HG03159 (cell line): Measurements from ENCODE around the gene GATA5.

Experiments
- ATAC-seq: cut with Tn5 transposase; IDR thresholded peaks from one replicate; pipeline ENCODE4 v1.9.1; 2021; ENCODE audit warnings: mild to moderate bottlenecking, moderate library complexity; ENCODE audit not compliant: unreplicated experiment

Gene GATA5, protein sequence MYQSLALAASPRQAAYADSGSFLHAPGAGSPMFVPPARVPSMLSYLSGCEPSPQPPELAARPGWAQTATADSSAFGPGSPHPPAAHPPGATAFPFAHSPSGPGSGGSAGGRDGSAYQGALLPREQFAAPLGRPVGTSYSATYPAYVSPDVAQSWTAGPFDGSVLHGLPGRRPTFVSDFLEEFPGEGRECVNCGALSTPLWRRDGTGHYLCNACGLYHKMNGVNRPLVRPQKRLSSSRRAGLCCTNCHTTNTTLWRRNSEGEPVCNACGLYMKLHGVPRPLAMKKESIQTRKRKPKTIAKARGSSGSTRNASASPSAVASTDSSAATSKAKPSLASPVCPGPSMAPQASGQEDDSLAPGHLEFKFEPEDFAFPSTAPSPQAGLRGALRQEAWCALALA

DNA sequence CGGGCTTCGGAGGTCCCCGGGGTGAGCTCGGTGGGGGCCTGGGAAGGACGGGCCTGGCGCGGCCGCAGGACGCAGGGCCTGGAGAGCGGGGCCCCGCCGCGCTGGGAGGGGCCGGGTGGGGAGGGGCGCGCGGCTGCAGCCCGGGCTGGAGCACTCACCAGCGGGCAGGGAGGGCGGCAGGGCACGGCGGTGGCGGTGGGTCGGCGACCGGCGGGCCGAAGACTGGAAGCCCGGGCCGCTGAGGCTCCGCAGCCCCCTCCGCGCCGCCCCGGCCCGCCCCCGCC, at the start of gene GATA5:
GATA5 (minus strand) TSS at position 224 of the 284 bp plus-strand sequence. CDS start 474 bp downstream, outside the sequence.
- ATAC-seq: no peak

DNA sequence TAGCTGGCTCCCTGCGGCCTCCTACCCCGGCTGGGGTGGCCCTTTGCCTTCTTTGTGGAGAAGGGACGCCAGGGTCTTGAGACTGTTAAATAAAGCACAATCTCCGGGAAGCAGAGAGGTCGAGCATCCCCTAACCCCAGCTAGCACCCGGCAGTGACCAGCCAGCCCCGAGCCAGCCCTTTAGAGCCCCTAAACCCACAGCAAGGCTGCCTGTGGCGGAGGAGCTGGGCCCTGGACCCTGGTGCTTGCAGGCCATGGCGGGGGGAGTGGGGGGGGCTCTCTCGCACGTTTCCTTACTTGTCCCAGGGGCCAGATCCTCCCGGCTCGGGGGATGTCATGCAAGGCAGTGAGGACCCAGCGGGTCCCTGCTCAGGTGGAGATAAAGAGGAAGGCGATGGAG, 49.2 kb upstream of the GATA5 start:
- ATAC-seq: no peak

DNA sequence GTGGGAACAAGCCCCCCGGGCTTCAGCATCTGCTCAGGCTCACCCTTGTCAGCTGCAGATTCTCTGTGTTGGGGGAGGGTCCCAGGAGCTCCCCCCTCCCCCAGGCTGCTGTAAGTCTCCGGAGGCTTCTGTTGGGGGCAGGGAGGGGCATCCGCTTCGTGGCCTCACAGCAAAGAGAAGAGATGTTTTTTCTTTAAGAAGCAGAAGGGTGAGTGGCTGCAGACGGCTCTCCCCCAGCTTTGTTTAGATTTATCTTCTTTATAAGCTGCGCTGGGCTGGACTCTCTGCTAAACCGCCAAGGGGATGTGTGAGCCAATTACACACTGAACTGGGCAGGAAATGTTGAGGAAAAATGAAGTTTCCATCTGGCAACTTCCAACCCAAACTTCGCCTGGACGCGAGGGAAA, 48.7 kb upstream of the GATA5 start:
- no peak for ATAC-seq

DNA sequence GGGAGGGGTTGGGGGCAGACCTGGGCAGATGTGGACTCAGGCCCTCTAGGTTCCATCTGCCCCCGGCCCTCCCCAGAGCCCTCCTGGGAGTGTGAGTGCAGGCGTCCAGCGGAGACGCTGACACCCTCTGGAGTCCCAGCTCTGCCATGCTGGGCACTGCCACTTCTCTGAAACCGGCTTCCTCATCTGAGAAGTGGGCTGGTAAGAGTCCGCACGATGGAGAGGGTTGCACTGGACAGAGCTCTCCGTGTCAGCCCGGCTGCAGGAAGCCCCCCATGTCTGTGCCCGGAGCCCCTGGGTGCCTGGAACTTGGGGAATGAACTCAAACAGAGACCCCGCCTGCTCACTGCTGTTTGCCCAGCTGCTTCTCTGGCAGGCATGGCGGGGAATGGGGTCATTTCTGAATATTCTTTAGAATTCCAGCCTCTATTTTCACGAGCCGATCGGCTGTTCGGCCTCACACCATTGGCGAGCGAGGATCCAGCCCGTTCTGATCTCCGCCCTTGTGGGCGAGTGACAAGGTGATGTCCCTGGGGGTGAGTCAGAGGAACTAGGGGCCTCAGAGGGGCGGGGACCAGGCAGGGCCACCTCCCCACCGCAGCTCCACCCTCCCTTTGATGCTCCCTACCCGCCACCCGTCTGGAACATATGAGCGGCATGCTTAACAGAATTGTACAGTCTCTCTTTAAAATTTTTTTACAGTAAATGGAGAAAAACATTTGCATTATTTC, 47.8 kb upstream of the GATA5 start:
- ATAC-seq: no peak

DNA sequence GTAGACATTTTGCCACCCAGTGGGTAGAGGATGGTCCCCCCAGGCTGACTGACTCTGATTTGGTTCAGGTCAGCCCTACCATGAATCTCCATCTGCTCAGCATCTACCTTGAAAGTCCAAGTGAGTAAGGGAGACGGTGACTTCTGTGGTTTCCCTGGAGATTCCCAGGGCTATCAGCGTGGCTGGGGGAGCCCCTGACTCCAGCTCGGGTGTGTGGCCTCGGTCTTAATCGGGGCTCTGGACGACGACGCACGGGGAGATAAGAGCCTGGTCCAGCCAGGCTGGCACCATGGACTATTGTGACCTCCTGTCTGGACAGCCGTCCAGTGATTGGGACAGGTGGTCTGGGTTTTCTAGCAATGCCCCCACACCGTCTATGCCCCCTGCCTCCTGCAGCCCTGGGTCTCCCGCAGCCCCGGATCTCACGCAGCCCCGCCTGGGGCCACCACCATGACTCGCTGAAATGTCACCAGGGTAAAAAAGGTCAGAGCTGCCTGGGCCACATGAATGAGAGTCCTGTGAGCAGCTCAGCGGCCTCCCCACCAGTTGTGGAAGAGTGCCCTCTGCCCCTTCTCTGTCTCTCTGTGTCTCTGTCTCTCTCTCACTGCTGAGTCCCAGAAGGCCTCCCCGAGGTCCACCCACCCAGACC, 47.1 kb upstream of the GATA5 start:
- ATAC-seq: no peak

DNA sequence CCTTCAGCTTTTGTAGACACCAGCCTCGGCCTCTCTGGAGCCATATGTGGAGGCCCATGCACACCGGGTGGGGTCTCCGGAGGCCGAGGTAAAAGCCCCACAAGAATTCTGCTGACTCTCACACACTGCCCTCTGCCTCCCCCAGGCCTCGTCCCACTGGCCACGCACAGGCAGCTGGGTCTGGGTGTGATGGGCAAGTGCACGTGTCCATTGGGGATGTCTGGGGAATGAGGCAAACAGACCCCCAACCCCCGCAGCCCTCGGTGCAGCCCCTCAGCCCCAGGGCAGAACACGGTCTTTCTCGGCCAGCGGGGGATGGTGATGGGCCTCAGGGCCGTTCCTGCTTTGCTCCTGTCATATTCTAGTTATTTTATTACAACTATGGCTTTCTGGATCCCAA, 44.0 kb upstream of the GATA5 start:
- ATAC-seq: no peak

DNA sequence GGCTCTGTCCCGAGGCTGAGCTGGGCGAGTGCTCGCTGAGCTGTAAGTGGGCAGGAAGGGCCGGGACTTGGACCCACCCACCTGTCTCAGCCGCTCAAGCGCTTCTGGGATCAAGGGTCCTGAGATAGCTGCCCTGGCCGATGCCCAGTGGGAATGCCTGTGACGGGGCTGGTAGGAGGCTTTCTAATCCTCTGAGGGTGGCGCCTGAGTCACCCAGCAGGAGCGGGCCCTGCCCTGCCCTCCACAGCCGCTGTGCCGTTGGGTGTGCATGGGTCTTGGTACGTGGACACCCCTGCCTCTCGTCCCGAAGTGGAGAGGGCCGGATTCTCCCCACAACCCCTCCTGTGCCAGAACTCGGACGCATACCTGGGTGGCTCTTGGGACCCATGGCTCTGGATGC, 43.1 kb upstream of the GATA5 start:
- no peak for ATAC-seq

DNA sequence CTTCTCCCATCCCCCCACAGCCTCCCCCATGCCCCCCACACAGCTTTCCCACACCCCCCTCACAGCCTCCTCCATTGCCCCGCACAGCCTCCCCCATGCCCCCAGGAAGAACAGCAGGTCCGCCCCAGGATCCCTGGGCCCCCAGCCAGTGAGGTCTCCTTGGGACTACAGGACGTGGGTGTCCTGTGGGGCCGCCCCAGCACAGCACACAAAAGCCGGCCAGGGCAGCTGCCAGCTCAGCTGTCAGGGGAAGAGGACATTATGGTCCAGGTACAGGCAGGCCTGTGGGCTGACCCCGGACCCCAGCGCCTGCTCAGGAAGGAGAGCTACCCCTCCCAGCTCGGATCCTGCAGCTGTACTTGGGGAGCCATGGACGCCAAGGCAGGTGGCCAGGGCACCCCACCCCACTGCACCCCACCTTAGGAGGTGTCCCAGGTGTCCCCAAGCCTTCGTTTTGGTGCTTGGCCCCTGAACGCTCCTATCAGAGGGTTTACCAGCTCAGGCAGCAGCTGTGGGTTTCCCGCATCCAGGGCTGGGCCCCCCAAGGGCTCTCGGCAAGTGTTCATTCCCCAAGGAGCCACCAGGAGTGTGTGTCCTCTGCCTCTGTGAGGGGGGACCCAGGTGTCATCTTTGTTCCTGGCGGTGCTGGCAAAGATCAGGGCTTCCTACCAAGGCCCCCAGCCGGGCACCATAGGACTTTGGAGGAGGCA, 42.3 kb upstream of the GATA5 start:
- no peak for ATAC-seq

DNA sequence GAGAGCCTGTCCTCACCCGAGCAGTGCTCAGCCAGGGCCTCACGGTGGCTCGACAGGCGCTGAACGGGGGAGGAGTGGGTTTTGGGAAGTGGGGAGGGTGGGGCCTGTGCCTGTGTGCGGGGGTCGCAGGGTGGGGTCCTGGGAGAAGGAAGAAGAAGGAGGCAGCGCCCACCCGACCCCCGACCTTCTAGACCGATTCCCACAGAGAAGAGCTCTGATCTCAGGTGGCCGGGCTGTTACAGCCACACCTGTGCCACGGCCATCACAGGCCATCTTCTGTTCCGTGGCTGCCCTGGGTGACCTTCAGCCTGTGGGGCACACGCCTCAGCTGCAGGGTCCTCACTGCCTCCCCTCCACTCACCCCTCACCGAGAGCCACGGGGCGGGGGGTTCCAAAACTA, 41.4 kb upstream of the GATA5 start:
- no peak for ATAC-seq

DNA sequence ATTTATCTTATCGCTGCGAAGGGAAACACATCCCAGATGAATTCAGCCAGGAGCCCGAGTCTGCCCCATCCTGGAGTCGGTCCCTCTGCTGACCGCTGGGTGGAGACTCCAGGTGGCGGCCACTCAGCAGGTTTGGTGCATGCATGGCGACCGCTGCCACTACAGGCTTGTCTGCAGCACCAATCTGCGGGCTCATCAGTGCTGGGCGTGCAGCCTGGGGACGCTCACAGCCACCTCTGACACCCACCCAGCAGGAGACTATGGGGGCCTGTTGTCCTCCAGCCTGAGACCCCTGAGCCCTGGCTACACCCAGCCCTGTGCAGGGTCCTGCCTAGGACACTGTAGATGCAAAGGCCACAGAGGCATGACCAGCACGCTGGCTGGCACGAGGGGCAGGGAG, 40.5 kb upstream of the GATA5 start:
- ATAC-seq: no peak

DNA sequence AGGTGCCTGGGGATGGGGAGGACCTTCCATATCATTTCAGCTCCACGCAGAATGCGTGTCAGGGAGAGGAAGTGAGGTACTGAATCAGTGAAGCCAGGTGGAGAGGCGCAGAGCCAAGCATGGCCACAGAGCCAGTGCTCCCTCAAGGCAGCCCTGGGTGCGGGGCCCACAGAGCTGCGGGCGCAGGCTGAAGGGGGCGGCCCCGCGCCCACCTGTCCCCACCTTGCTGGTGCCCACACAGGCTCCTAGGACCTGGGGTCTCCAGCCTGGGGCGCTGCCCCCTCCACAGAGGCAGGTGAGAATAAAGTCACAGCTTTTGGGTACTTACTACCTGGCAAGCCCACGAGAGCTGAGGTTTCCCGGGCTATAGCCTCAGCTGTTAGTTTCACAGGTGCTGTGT, 40.0 kb upstream of the GATA5 start:
- ATAC-seq: no peak

DNA sequence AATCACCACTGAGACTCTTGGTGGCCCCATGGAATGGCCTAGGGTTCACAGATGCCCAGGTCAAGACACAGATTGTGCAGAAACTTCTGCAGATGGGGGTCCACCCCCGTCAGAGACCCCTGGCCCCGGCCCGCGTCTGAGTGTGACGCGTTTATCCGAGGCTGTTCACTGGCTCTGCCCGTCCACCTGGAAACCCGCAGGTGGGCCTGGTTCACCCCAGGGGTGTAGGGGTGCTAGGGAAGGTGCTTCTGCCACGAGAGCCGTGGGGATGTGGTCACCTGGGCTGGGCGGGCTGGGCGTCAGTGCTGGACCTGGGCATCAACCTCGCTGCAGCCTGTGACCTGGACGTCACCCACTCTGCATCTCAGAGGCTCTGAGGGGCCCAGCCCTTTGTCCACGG, 39.5 kb upstream of the GATA5 start:
- no peak for ATAC-seq

DNA sequence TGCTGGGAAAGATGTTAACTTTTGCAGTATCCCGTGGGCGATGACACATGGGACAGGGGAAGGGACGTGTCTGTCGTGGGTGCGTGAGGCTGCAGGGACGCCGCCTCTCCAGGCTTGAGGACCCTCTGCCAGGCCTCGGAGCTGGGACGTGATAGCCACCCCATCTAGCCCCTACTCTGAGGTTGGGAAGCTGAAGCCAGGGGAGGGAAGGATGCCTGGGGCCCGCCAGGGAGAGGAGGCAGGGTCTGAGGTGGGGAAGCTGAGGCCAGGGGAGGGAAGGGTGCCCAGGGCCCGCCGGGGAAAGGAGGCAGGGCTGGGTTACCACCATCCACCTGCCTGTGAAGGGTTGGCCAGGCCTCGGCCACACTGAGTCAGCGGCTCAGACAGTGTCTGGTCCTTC, 38.2 kb upstream of the GATA5 start:
- ATAC-seq: no peak

DNA sequence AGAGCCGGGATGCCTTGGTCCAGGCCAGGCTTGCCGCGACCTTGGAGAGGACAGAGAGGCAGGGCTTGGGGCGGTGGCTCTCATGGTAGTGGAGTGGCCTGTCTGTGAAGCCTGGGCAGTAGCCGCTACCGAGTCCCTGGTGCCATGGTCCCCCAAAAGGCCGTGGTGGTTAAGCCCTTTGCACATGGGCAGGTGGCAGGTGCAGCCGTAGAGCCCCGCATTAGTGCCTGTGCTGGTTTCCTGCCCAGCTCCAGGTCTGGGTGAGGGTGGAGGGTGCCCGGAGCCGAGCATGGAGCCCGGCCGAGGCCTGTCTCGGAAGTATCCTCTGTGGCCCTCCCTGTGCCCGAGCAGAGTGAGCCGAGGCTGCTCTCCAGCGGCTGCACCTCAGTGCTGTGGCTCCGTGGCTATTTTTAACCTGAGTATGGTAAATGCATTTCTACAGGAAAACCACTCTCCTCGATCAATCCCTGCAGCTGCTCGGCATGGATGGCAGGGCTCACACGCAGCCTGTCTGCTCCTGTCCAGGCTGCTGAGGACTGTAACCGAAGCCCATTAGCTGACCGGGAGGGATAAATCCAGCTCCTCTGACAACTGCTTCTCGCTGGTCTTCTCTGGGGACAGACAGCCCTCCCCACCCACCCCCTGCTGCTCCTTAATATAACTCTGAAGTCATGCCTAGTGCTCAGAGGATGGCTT, 36.3 kb upstream of the GATA5 start:
- ATAC-seq: no peak

DNA sequence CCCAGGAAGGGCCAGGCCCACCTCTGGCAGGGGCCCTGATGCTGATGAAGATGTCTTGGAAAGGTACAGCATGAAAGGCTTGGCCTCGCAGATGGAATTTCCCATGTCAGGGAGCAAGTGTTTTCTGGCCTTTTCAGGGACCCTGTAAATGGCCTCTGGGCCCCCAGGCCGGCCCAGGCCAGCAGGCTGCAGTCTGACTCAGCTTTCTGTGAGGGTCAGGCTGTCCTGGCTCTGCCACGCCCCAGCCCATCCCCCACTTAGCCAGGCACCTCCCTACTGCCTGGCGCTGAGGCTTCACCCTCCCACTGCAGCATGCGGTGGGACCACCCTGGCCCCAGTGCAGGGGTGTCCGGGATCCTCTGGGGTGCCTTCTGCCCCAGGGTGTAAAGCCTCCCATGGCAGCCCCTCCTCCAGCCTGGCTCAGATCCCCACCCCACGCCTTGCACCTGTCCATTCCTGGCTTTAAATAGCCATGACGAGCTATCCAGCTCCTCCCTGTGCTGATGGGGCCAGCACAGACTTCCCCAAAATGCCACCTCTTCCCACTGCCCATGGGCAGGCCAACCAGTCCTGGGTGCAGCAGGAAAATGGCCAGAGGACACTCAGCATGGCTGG, 35.6 kb upstream of the GATA5 start:
- no peak for ATAC-seq

DNA sequence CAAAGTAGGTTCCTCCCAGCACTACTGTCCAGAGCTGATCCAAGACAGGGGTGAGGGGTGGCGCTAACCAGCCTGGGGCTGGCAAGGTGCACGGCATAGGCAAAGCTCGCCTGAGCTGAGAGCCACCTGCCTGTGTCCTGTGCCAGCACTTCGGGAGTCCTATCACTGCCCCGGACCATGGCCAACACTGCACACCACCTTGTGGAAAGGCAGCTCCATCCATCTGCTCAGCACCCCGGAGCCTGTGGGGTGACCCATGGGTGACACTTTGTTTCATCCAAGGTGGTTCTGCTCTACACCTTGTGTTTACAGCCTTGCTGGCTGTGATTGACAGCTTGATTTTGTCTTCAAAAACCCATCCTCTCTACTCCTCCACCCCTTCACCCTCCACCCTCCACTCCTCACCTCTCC, 32.9 kb upstream of the GATA5 start:
- no peak for ATAC-seq

DNA sequence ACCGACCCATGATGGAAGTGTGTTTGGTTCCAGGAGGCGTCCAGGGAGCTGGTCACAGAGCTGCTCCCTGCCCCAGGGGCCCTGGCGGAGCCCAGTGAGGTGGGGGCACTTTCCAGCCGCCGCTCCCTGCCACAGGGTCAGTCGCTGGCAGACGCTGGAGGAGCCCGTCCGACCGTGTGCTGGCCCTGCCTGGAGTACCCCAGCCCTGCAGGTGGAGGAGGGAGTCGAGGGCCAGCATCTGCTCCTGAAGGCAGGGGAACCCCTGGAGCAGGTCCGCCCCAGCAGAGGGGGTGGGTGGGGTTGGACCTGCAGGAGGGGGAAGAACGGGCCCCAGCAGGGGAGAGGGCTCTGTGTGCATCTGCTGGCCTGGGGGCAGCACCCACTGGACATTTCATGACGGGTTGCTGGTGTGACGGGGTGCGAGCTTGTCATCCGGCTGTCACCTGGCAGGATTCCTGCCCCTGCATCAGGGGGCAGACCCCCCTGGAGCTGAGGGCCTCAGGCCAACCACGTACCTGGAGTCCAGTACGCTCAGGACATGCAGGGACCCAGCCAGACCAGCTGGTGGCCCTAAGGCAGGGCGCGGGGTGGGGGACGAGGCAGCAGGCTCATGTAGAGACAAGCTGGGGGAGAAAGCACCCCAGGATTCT, 32.3 kb upstream of the GATA5 start:
- no peak for ATAC-seq

DNA sequence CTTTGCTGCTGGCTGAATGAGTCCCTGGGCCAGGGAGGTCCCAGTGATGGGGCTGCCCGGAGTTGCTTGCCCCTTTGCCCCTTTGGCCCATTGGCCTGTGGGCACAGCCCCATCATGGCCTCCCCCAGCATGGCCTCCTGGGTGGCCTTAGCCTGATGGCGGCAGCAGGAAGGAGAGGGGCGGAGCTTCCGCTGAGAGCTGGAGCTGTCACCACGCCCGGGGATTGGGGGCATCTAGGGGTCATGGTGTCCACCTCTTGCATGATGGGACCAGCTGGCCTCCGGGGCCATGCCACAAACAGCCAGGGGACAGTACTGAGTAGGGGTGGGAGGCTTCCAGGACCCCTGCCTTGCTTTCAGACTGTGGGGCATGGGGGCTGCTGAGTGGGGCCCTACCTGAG, 31.5 kb upstream of the GATA5 start:
- ATAC-seq: no peak

DNA sequence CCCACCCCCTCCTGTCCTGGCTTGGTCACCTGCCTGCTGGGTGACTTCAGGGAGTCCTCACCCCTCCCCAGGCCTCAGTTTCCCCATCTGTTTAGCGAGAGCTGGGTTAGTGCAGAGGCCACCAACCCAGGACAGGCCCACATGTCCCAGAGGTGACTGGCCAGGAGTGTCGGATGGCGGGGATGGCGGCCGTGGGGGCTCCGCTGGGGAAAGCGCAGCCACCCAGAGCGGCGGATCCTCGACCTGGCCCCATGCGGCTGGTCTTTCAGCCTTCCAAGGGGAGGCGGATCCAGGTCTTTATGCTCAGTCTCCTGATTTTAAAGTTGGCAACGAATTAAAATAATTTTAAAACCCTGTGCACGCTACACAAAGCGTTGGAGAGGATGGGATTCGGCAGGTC, 31.0 kb upstream of the GATA5 start:
- no peak for ATAC-seq

DNA sequence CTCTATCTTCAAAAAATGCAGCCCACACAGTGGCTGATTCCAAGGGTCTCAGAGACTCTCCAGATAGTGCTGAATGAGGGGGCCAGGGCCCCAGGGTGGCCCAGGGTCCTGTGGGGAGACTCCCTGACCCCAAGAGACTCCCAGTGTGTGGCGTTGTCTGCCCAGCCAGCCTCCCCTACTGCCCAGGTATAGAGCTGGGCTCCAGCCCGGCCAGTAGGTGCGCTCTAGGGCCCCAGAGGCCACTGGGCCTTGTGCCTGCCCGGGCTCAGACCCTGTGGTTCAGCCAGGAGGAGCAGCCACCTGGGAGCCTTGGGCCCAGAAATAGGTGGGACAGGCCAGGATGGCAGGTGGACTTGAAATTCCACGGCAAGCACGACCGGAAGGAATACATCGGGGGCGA, 30.3 kb upstream of the GATA5 start:
- no peak for ATAC-seq
